Astrocyte (in vitro differentiated cells and primary cell): ENCODE measurements around the gene TLCD2.

ENCODE experiments used
- CTCF ChIP-seq: IDR thresholded peaks from 2 replicates; pipeline ENCODE4 v1.5.1; 2011; ENCODE audit warnings: low read depth, mild to moderate bottlenecking, inconsistent platforms, low read length, moderate library complexity; ENCODE audit not compliant: insufficient read depth
- EZH2 ChIP-seq: IDR thresholded peaks from 2 replicates; pipeline ENCODE4 v1.6.1; 2012; ENCODE audit warnings: mild to moderate bottlenecking, low read length, inconsistent platforms; ENCODE audit not compliant: insufficient read depth

GRCh38 chr17:1755827-1756262, 45.7 kb upstream of the TLCD2 start:
- TF ChIP-seq CTCF (no peak), EZH2 (no peak)
